HT-29 (cell line): Measurements from ENCODE around the gene HCFC1. TPM values are rescaled to one million over a fixed set of nuclear protein-coding genes. Genes with fewer than 3 reads are reported as not detected.

ENCODE experiments used
- DNase-seq: peaks from one replicate; pipeline ENCODE4 v3.0.0-alpha.2; 2015; ENCODE audit warnings: low spot score
- total RNA-seq: library from RNA; depleted of rRNA; stranded (reverse); fragments of >200 nt; shearing (Covaris generic); gene quantifications from 2 replicates; pipeline ENCODE4 v1.2.3, GENCODE V29; 2014

The HCFC1 gene
- total RNA-seq, 1 experiment from 2014 or later: 124 TPM

DNA sequence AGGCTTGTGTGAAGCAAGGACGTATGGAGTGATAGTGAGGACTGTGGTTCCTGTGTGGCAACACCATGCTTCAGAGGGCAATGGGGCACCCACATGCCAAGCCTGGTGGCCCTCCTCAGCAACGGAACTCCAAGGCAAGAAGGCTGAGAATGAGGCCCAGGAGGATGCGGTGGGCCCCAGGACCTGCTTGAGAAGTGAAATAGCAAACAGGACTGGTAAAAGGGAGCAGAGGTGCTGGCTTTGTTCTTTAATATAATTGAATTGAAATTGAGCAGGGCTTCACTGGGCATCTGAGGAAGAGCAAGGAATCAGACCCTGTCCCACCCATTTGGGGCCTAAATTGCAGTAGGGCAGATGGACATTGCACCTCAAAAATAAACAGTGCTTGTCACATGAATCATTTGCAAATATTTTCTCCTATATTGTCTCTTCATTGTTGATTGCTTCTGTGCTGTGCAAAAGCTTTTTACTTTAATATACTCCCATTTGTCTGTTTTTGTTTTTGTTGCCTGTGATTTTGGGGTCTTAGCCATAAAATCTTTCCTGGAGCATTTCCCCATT lies 3.2 kb upstream of the HCFC1 start:
- DNase-seq: no peak

DNA sequence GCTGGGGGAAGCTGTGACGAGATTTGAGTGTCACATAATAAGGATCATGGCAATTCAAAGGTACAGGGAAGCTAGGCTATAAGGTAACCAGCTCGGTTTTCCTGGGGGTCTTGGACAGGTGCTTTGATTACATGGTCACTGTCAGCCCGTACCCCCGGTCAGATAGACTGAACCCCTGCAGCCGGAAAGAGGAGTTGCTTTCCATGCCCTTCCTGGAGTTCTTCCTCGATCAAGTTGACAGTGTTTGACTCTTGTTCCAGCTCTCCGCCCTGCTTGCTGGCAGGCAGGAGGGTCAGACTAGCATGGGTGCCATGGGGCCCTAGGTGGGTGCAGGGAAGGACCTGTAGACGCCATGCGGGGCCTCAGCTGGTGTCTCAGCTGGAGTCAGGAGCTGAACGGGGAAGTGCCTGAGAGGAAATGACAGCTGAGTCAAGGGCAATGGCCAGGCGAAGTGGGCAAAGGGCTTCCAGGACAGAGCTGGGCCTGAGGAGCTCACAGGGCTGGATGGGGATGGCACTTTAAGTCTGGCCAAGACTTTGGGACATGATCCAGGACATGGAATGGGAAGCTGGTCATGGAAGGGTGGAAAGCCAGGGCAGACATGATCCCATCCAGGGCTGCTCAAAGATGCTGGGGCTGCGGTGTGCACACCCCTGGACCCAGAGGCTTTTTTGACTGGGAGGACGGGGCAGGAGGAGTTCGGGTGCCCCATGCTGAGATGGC lies 2.5 kb upstream of the HCFC1 start:
- DNase-seq: peak; percentile 21

DNA sequence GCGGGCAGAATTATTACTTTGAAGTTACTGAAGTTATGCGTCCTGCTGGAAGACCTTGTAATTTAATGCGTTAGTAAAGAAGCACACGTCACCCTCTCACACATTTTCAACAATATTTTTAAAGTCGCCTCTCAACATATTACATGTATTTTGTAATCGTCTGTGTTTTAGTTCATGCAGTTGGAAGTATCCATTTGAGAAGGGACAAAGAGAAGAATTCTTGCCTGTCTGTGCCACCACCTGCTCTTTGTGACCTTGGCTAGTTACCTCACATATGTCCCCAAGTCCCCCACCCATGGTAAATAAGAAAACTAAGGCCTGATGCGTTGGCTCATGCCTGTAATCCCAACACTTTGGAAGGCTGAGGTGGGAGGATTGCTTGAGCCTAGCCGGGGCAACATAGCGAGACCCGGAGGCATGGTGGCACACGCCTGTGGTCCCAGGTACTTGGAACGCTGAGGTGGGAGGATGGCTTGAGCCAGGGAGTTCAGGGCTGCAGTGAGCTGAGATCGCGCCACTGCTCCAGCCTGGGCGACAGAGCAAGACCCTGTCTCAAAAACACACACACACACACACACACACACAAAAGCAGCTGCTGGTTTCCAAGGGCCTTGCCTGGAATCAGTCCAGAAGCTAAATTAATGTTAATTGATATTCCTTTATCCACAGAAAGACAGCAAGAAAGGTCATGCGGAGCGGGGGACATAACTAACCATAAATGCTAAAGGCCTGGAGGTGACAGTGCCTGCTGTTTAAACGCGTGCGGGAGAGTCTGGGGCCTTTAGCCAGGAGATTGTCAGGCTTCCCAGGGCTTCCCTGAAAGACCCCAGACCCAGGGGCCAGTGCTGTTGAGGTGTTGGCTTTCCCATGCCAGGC lies 1.7 kb upstream of the HCFC1 start:
- DNase-seq: no peak

GRCh38 chrX:153972368-153973126 lies 929 bp upstream of the HCFC1 start, which contains the start of gene TMEM187:
Gene TMEM187 (plus strand): TSS chrX:153972754. CDS start chrX:153982063, 9,309 bp downstream.
- DNase-seq: peak; percentile 97

GRCh38 chrX:153971124-153971449 lies 531 bp downstream of the HCFC1 start:
- DNase-seq: peak; percentile 97

- DNase-seq: peak; percentile 57
Observed at GRCh38 chrX:153970357-153971123, 1.1 kb downstream of the HCFC1 start.

DNA sequence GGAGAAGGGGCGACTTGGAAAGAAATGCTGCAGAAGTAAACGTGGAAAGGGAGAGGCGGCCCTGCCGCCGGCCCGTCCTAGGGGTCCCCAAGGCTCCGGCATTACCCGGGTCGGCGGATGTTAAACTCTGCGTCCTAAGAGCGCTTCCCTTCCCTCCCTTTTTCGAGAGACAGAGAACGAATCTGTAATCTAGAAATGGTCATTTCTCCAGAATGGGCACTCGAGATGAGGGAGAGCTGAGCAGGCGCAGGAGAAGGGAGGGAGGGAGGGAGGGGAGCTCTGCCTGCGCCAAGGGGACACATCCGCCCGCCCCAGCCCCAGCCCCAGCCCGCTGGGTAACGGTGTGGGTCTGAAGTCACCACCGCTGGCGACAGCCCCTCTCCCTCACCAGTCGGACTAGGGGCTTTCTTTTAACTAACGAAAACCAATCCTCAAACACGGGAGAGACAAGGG lies 1.7 kb downstream of the HCFC1 start:
- peak; percentile 25 for DNase-seq

- no peak for DNase-seq
Observed at GRCh38 chrX:153969125-153969903, 2.3 kb downstream of the HCFC1 start.

DNA sequence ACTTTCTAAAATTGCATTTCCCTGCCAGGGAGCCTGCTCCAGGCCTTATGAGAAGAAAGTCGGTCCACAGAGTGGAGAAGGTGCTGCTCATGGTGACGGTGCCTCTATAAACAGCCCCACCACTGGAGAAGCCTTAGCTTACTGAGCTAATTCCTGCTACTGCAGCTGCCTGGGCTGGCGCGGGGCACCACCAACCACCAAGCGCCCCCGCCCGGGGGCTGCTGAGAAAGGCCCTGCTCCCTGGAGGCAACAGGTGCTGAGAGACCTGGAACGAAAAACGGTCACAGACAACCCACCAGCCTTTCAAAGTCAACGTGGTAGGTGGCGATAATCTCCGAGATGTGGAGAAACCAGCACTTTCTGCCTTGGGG lies 2.9 kb downstream of the HCFC1 start:
- DNase-seq: no peak

DNA sequence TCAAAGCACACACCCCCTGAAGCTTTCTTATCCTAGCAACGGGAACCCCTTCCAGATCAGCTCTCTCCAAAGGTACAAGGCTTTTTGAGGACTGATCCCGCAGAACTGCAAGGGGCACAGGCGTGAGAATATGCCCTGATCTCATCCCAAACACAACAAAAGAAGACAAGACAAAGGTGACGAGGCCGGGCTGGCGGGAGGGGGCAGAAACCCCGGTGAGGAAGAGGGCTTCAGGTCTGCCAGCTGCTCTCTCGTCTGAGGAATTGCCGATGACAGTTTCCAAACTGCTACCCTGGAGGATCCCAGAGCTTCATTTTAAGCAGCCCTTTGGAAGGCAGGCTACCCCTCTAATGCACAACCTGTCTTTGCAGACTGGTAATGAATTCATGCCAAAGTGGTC lies 3.4 kb downstream of the HCFC1 start:
- DNase-seq: no peak

GRCh38 chrX:153967536-153968224 lies 3.9 kb downstream of the HCFC1 start:
- DNase-seq: no peak

DNA sequence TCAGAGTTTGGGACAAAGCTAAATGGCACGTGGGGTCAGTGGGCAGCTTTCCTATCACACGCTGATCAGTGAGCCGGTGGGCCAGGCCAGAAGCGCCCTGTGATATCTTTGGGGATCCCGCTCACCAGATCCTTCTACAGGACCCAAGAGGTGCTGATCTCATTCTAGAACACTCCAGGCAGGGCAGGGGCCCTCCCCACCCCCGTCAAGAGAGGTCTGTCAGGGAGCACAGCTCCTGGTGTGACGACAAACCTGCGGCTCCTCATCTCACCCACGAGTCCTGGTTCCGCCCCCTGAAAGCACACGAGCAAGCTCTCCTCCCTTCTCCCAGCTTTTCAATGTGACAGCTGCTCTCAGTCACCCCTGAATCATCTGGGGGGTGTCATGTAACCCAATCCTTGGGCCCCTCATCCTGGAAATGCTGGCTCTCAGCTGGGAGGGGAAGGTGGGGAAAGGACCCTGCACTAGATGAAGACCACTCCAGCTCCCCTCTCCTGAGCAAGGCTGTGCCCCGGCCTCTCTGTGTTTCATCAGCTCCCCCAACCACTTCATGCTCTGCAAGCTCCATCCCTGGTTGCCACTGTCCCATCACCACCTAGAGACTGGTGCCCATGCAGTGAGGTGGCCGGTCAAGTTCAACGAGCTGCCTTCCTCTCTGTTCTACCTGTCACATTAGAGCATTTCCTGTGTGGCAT lies 4.6 kb downstream of the HCFC1 start:
- DNase-seq: no peak

- DNase-seq: no peak
Observed at GRCh38 chrX:153966283-153966688, 5.3 kb downstream of the HCFC1 start.

DNA sequence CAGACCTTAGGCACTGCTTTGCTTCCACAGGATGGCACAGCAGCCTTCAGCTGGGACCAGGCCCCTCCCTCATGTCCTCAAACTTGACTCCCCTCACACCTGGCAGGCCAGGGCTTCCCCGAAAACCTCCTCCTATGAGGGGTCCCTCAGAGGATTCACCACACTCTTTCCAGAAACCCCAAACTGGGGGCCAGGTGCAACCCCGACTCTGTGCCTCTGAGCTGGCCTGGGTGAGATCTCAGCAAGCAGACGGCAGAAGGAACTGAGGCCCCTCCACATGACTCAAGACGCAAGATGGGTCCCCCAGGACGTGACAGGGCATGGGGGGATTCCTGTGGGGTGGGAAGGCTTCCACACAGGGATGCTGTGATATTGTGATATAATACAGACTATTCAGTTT lies 6.2 kb downstream of the HCFC1 start:
- DNase-seq: no peak

DNA sequence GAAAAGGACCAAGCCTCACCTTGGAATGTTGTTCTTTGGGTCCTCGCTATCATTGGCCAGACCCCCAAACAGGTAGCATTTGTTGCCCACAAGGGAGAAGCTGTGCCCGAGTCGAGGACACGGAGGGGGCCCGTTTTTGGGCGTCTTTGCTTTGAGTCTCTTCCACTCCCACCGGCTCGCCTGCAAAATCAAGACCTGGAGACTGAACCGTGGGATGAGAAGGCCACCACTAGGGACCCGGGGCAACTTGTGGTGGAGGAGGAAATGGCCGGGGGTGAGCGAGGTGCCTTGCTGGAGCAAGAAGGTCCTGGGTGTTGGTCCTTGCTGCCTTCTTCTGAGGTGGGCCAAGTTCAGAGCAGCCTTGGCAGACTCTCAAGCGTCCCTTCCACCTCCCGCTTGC lies 7.5 kb downstream of the HCFC1 start:
- no peak for DNase-seq

- DNase-seq: no peak
Observed at GRCh38 chrX:153963546-153963945, 8.1 kb downstream of the HCFC1 start.

GRCh38 chrX:153961292-153961691 lies 10.3 kb downstream of the HCFC1 start:
- DNase-seq: no peak

- no peak for DNase-seq
Observed at GRCh38 chrX:153960786-153961185, 10.8 kb downstream of the HCFC1 start.

DNA sequence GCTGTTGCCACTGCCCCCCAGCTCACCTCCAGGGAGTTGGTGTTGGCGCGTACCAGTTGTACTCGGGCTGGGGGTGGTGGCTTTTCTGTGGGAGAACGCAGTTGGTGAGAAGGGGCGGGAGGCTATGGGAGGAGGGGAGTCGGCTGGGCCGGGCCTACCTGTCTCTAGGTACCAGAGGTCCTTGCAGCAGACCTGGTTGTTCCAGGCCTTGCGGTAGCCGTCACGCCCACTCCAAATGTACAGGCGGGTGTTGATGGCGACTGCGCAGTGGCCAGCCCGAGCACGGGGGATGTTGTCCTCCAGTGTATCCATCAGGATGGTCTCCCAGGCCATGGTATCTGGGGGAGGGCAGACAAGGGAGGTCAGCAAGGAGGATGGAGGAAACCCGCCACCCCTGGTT lies 11.5 kb downstream of the HCFC1 start:
- DNase-seq: no peak
